H1 (cell line): ENCODE results near the gene LITAF.

Source experiments
- EP300 ChIP-seq, 2 experiments: IDR thresholded peaks; 1 replicate in 1 of 2; 2 replicates in 1 of 2; pipeline ENCODE4 v1.6.1; 2011 to 2012; ENCODE audit warnings: low read depth in 2 of 2, low read length in 2 of 2, mild to moderate bottlenecking in 2 of 2, borderline replicate concordance in 1 of 2, inconsistent platforms in 1 of 2, moderate library complexity in 1 of 2
- POLR2AphosphoS5 ChIP-seq: IDR thresholded peaks from 2 replicates; pipeline ENCODE4 v1.6.1; 2011; ENCODE audit warnings: low read depth, low read length

- no peak for TF ChIP-seq EP300 (IDR thresholded peaks at IDR 0.05; ENCODE audit: borderline replicate concordance in 1 of 2, low read depth in 2 of 2, low read length in 2 of 2)
- no peak for TF ChIP-seq POLR2AphosphoS5
These were observed 32.7 kb upstream of the LITAF start for GRCh38 chr16:11619327-11619851.
